Measurements from ENCODE around the gene POLD2.

DNA sequence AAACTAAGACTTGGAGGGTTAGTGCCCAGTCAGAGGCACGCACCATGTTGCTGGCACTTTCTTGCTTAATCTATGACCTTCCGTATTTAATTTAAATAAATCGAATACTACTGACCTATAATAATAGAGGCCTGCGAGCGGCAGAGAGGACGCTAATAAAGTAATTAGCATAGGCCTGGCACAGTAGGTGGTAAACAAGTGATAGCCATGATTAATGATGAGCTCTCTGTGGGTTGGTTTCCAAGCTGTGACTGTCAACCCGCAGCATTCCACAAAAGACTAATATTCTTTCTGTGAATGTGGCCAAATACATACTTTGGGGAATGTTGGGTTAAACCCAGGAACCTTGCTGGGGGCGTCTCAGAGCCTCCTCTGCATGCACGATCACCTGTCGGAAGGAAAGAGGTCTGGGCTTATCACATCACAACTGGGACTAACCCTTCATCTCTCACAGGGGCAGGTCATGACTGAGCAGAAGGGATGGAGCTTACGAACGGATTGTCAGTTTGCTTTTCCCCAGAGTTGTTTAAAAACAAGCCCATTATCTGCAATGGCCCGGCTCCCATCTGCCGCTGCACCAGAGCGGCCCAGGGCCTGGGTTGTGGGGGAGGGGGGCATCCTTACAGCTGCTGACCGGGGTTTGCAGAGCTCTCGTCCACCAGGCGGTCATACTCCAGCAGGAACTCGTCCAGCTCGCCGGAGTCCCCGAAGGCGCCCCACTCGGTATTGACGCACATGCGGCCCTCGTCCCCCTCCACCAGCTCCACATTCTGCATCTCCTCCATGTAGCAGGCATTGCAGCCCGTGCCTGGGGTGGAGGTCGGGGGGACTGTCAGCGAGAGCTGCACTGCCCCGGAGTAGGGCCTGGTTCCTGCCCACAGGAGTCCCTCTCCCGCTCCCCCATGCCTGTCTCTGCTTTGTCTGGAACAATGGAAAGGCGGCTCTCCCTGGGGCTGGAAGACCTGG is 24.0 kb upstream of the POLD2 start:
- TF ChIP-seq, protein P1, sequence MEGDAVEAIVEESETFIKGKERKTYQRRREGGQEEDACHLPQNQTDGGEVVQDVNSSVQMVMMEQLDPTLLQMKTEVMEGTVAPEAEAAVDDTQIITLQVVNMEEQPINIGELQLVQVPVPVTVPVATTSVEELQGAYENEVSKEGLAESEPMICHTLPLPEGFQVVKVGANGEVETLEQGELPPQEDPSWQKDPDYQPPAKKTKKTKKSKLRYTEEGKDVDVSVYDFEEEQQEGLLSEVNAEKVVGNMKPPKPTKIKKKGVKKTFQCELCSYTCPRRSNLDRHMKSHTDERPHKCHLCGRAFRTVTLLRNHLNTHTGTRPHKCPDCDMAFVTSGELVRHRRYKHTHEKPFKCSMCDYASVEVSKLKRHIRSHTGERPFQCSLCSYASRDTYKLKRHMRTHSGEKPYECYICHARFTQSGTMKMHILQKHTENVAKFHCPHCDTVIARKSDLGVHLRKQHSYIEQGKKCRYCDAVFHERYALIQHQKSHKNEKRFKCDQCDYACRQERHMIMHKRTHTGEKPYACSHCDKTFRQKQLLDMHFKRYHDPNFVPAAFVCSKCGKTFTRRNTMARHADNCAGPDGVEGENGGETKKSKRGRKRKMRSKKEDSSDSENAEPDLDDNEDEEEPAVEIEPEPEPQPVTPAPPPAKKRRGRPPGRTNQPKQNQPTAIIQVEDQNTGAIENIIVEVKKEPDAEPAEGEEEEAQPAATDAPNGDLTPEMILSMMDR (conservative IDR thresholded peaks at IDR 0.05; ENCODE audit: low read length), result no peak
- no peak for TF ChIP-seq EZH2phosphoT487 (IDR thresholded peaks at IDR 0.05; ENCODE audit: borderline replicate concordance)

All from Loucy (cell line).